Retinal pigment epithelial cell (primary cell): Measurements from ENCODE around the gene KCNC4.

Source experiments
- DNase-seq: peaks from one replicate; pipeline ENCODE4 v3.0.0-alpha.2; 2010; ENCODE audit warnings: low read depth
- H3K4me3 ChIP-seq: 2 replicates; pipeline ENCODE4 v1.5.1; 2011; ENCODE audit warnings: mild to moderate bottlenecking, low read length, control low read depth, moderate library complexity
- TF ChIP-seq, protein P1 (sequence below): conservative IDR thresholded peaks from 2 replicates; pipeline ENCODE4 v1.5.1; 2011; ENCODE audit warnings: low read depth, low read length, control low read depth, inconsistent platforms

The KCNC4 gene

DNA sequence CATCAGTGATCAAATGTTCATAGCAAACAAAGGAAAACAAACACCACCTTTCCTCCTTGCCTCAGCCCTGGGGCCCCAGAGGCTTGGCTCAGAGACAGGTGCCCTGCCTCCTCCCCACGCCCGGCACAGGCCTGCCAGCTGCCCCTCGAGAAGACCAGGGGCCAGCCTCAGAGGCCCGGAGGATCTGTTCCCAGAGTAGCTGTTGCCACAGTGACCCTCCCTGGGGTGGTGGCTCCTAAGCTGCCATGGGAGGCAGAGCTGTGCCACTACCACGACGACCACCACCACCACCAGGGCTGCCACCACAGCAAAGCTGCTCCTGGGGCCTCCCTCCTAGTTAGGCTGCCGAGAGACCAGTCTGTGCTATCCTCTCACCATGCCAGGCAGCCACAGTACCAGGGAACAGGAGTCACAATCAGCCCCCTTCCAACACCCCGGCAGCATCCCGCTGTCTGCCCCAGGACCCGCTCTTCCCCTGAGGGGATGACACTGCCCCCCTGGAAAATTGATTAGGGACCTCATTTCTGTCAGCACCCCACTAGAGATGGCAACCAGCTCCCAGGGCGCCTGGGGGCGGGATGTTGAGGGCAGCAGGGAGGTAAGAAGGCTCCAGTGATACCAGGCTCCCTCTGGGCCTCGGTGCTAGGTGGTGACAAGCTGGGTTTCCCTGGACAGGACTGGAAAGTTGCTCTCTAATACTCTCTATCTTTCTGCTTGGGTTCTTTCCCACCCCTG is 30.5 kb downstream of the KCNC4 start:
- DNase-seq, result no peak
- TF ChIP-seq, protein P1, sequence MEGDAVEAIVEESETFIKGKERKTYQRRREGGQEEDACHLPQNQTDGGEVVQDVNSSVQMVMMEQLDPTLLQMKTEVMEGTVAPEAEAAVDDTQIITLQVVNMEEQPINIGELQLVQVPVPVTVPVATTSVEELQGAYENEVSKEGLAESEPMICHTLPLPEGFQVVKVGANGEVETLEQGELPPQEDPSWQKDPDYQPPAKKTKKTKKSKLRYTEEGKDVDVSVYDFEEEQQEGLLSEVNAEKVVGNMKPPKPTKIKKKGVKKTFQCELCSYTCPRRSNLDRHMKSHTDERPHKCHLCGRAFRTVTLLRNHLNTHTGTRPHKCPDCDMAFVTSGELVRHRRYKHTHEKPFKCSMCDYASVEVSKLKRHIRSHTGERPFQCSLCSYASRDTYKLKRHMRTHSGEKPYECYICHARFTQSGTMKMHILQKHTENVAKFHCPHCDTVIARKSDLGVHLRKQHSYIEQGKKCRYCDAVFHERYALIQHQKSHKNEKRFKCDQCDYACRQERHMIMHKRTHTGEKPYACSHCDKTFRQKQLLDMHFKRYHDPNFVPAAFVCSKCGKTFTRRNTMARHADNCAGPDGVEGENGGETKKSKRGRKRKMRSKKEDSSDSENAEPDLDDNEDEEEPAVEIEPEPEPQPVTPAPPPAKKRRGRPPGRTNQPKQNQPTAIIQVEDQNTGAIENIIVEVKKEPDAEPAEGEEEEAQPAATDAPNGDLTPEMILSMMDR, result no peak
- no peak overlapping the region for H3K4me3 ChIP-seq

DNA sequence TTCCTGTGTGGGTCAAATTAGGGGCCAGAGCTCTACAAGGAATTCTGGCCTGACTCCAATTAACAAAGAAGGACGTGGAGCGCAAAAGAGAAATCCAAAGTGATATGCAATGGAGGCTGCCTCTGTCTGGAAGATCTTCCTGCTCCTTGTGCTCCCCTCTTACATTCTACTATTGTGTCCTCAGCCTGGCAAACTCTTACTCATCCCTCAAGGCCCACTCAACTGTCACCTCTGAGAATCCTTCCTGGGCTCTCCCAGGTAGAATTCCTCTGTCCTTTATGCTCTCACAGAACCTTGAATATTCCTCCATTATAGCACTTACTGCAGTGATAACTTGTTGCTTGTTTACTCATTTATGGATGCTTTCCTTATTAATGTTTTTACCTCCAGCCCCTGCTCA is 31.4 kb downstream of the KCNC4 start:
- no peak overlapping the region for H3K4me3 ChIP-seq
- no peak for DNase-seq
- TF ChIP-seq, protein P1, result no peak

DNA sequence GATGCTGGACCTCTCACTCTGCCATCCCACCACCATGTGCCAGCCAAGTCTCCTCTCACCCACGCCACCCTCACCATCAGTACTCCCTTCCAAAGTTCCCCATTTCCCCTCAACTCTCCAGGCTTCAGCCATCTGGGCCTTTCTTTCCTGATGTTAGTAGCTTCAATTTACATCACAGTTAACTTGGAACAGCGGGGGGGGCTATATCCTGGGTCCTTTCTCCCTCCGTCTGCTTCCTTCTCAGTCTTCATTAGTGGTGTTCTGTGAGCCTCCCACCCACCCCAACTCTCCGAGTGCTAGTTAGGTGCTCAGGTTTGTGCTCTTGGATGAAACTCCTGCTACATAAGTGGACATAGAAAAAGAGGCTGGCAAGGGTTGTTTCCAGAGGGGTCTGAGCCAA is 31.9 kb downstream of the KCNC4 start:
- TF ChIP-seq, protein P1, result no peak
- no peak overlapping the region for H3K4me3 ChIP-seq
- DNase-seq, result no peak

DNA sequence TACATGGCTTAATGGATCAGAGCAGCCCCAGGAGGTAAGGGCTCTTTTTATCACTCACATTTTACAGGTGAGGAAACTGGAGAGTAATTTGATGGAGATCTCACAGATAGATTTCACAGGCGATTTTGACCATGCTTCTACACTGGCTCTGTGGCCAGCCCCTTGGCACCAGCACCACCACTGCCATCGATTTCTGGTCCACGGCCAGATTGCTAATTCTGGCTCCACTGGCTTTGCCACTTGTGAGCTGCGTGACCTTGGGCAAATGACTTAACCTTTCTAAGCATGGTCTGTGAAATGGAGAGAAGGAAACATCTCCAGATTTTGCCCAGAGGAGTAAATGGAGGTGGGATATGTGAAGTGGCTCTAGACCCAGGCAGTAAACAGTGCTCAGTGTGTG is 32.6 kb downstream of the KCNC4 start:
- DNase-seq, result no peak
- TF ChIP-seq, protein P1, result no peak
- no peak overlapping the region for H3K4me3 ChIP-seq

DNA sequence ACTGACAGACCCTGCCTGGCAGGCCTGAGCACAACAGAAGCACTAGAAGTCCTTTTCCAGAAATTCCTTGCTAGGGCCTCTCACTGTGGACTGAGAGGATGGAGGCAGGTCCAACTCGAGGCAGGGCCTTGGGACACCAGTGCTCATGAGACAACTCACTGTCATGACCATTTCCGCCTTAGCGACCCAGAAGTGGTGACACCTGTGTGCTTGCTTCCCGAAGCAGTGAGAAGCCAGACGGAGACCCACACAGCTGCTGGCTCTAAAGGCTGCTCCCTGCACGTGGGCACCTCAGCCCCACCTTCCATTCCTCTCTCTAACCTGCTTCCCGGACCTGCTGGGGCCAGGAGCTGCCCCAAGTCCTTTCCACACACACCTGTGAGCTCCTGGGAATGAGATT is 33.0 kb downstream of the KCNC4 start:
- H3K4me3 ChIP-seq, result no peak overlapping the region
- TF ChIP-seq, protein P1, result no peak
- DNase-seq, result no peak

DNA sequence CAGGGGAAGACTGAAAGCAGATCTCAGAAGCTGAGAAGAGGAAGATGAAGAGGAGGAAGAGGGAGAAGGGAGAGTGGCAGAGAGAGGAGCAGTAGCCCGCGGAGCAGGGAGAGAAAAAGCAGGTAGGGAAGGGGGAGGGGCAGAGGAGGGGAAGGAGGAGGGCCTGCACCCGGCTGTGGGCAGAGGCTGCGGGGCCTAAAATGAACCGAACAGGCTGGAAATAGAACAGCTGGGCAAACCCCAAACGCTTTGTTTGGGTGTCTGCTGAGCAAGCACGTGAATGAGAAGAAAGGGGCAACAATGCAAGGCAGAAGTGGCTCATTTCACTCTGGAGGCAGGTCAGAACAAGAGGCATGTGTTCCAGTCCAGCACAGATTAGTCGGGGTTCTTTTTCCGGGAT is 33.5 kb downstream of the KCNC4 start:
- TF ChIP-seq, protein P1, result no peak
- DNase-seq, result no peak
- no peak overlapping the region for H3K4me3 ChIP-seq

DNA sequence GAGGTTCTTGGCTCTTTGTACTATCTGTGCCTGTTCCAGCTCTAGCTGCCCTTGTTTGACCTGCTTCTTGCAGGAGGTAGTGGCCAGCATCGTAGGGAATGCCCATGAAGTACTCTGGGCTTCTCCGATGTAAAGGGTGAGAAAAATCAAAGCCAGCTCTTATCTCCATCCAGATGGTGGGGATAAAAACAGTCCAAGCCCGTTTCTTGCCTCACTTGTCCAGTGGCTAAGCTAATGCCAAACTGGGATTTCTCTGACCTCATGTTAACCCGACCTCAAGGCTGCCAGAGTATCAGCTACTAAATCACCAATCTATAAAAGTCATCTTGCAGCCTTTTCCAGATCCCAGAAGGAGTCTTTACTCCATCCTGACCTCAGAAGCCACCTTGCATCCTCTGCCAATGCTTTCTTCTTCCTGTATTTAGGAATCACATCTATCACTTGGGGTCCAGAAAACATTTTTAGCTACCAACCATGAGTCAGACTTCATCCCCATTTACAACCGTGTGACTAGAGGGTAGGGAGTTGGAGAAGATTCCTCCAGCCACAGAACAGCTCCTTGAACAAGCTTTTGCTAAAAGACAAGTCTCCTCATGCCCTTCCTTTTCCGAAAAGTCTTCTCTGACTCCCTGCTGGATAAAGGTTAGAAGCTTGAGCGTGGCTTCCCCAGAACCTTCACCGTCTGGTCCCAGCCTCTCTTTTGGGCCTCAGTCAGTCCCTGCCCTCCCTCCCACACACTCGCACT is 35.9 kb downstream of the KCNC4 start:
- TF ChIP-seq, protein P1, result no peak
- DNase-seq, result no peak
- H3K4me3 ChIP-seq, result no peak overlapping the region
